GM21619 (cell line): Measurements from ENCODE around the gene PITX2.
"Not testable (repeated sequence)": the region's sequence is repeated elsewhere in the genome, so short reads cannot be mapped to it uniquely, and the experiment has no call there.

Source experiments
- ATAC-seq: cut with Tn5 transposase; IDR thresholded peaks from one replicate; pipeline ENCODE4 v1.9.1; 2021; ENCODE audit not compliant: unreplicated experiment

The PITX2 gene

GRCh38 chr4:110613745-110614144 is 9.1 kb downstream of the PITX2 start:
- no peak for ATAC-seq

- no peak for ATAC-seq
These were observed 10.1 kb downstream of the PITX2 start for GRCh38 chr4:110612631-110613269.

- no peak for ATAC-seq
These were observed 10.9 kb downstream of the PITX2 start for GRCh38 chr4:110611968-110612447.

- peak; percentile 89 for ATAC-seq
These were observed 11.7 kb downstream of the PITX2 start for GRCh38 chr4:110610940-110611831.

GRCh38 chr4:110610620-110610939 is 12.3 kb downstream of the PITX2 start:
- ATAC-seq: no peak

GRCh38 chr4:110609044-110609750 is 13.7 kb downstream of the PITX2 start:
- no peak for ATAC-seq

- ATAC-seq: no peak
These were observed 17.8 kb downstream of the PITX2 start for GRCh38 chr4:110605077-110605476.

GRCh38 chr4:110602061-110602460 is 20.8 kb downstream of the PITX2 start:
- no peak for ATAC-seq

- ATAC-seq: no peak
These were observed 25.3 kb downstream of the PITX2 start for GRCh38 chr4:110597582-110597981.

GRCh38 chr4:110596431-110596830 is 26.4 kb downstream of the PITX2 start:
- ATAC-seq: no peak

- ATAC-seq: no peak
These were observed 27.3 kb downstream of the PITX2 start for GRCh38 chr4:110595583-110595982.

GRCh38 chr4:110589297-110589696 is 33.6 kb downstream of the PITX2 start:
- no peak for ATAC-seq

- ATAC-seq: no peak
These were observed 35.1 kb downstream of the PITX2 start for GRCh38 chr4:110587666-110588285.

- no peak for ATAC-seq
These were observed 36.6 kb downstream of the PITX2 start for GRCh38 chr4:110586131-110586850.

- not testable (repeated sequence) for ATAC-seq
These were observed 46.2 kb downstream of the PITX2 start for GRCh38 chr4:110576696-110577095.
